Panc1 (cell line): Measurements from ENCODE around the gene CNGB1. TPM values are rescaled to one million over a fixed set of nuclear protein-coding genes. Genes with fewer than 3 reads are reported as not detected.

Source experiments
- ATAC-seq: fragments of 200-7000 bp; cut with Tn5 transposase; 2 replicates; pipeline ENCODE4 v1.9.1; 2020; ENCODE audit warnings: mild to moderate bottlenecking, moderate library complexity
- Bru-seq: library from RNA; stranded (reverse); fragments of 400-500 nt; gene quantifications from one replicate; lab custom pipeline; 2021; lab: Mats Ljungman, UMichigan
- BruChase-seq, 2 experiments: library from RNA; stranded (reverse); fragments of 400-500 nt; gene quantifications; one replicate each; lab custom pipeline; 2021; lab: Mats Ljungman, UMichigan
- BruUV-seq: library from RNA; stranded (reverse); fragments of 400-500 nt; replicated peaks from 2 replicates; lab custom pipeline; 2021; lab: Mats Ljungman, UMichigan
- CTCF ChIA-PET: fragments of 300-600 bp; sonication (Branson Sonifier 250); formaldehyde crosslinking; loops from one replicate; lab custom pipeline; 2022; ENCODE audit warnings: antibody characterized with exemption; lab: Charles Lee
- POLR2A ChIA-PET: fragments of 300-600 bp; sonication (Branson Sonifier 250); formaldehyde crosslinking; loops from one replicate; lab custom pipeline; 2022; ENCODE audit warnings: antibody characterized with exemption; lab: Charles Lee
- DNase-seq: peaks from one replicate; pipeline ENCODE4 v3.0.0-alpha.2; 2010; ENCODE audit warnings: low read depth, low spot score
- H3K27ac ChIP-seq: 2 replicates; pipeline ENCODE4 v1.5.1; 2011; ENCODE audit warnings: mild to moderate bottlenecking, low read length, inconsistent platforms
- H3K27me3 ChIP-seq: fragments of 200-500 bp; sonication (Bioruptor generic); 2 replicates; pipeline ENCODE4 v1.6.0; 2014; ENCODE audit warnings: low read length, inconsistent platforms; ENCODE audit not compliant: control insufficient read depth, insufficient read depth
- H3K36me3 ChIP-seq: fragments of 200-500 bp; sonication (Bioruptor generic); 2 replicates; pipeline ENCODE4 v1.5.1; 2014; ENCODE audit warnings: inconsistent platforms, mild to moderate bottlenecking, low read length, moderate library complexity; ENCODE audit not compliant: control insufficient read depth, insufficient read depth
- H3K4me1 ChIP-seq: 2 replicates; pipeline ENCODE4 v1.5.1; 2011; ENCODE audit warnings: inconsistent platforms, mild to moderate bottlenecking, low read length, moderate library complexity; ENCODE audit not compliant: control insufficient read depth, insufficient read depth
- H3K4me3 ChIP-seq, 2 experiments: 2 replicates each; pipeline ENCODE4 v1.5.1; 2011 to 2012; ENCODE audit warnings: low read depth in 2 of 2, low read length in 2 of 2, mild to moderate bottlenecking in 2 of 2, inconsistent platforms in 1 of 2, moderate library complexity in 1 of 2
- H3K9me3 ChIP-seq: fragments of 200-500 bp; sonication (Bioruptor generic); 2 replicates; pipeline ENCODE4 v1.5.1; 2014; ENCODE audit warnings: low read depth, mild to moderate bottlenecking, inconsistent platforms, low read length, moderate library complexity; ENCODE audit not compliant: control insufficient read depth, insufficient read depth
- CTCF ChIP-seq: fragments of 450-650 bp; IDR thresholded peaks from 2 replicates; pipeline ENCODE4 v1.5.1; 2017; ENCODE audit warnings: mild to moderate bottlenecking
- POLR2AphosphoS5 ChIP-seq: IDR thresholded peaks from 2 replicates; pipeline ENCODE4 v1.6.1; 2012; ENCODE audit warnings: mild to moderate bottlenecking, low read depth, low read length, moderate library complexity
- REST ChIP-seq, 2 experiments: IDR thresholded peaks; 2 replicates each; pipeline ENCODE4 v1.6.1; 2011 to 2012; ENCODE audit warnings: low read depth in 2 of 2, control low read depth in 1 of 2, low read length in 1 of 2, mild to moderate bottlenecking in 1 of 2, moderate library complexity in 1 of 2; ENCODE audit not compliant: insufficient read depth in 1 of 2
- SIN3A ChIP-seq: IDR thresholded peaks from 2 replicates; pipeline ENCODE4 v1.6.1; 2012; ENCODE audit warnings: low read depth, mild to moderate bottlenecking, low read length, moderate library complexity, borderline replicate concordance; ENCODE audit not compliant: insufficient read depth
- TCF7L2 ChIP-seq: IDR thresholded peaks from 2 replicates; pipeline ENCODE4 v1.6.1; 2011; ENCODE audit warnings: mild to moderate bottlenecking, low read depth, low read length, inconsistent platforms
- in situ Hi-C: cut with HindIII; loops from 2 replicates; pipeline ENCODE4 v1.10.0; 2016; ENCODE audit warnings: low sequenced_read_pairs, low pct_unique_long_range_greater_than_20kb
- intact Hi-C: fragments of 100-400 bp; cut with micrococcal nuclease; formaldehyde crosslinking; loops from one replicate; pipeline ENCODE4 v1.10.0; 2022; ENCODE audit not compliant: unreplicated experiment
- long read RNA-seq: library from polyadenylated mRNA; unstranded; transcript quantifications from one replicate; pipeline ENCODE4 v2.0.0, GENCODE V29; 2021; ENCODE audit not compliant: unreplicated experiment
- polyA plus RNA-seq: library from polyadenylated mRNA; unstranded; fragments of >200 nt; gene quantifications from one replicate; pipeline ENCODE4 v1.2.1, GENCODE V29; 2012; ENCODE audit warnings: missing spikeins; ENCODE audit not compliant: insufficient read length
- total RNA-seq: library from RNA; stranded (reverse); gene quantifications from one replicate; pipeline ENCODE4 v1.2.1, GENCODE V29; 2021; ENCODE audit not compliant: unreplicated experiment

CNGB1 gene
- not detected for total RNA-seq
- polyA plus RNA-seq: not detected
- percentile 2 among the genes with signal in this experiment for Bru-seq, nascent RNA
- percentile 3 among the genes with signal in this experiment for BruChase-seq, experiment 1, labeled RNA remaining after a 2-hour chase
- percentile 5 among the genes with signal in this experiment for BruChase-seq, experiment 2, labeled RNA remaining after a 6-hour chase
- long read RNA-seq: 0 reads

- Histone ChIP-seq H3K4me1 (no peaks in the 10 kb centered on the region), H3K4me3 (no peak within 1 kb of the TSS), H3K27me3 (no peaks in the 10 kb centered on the region), H3K9me3 (no peaks in the 10 kb centered on the region), H3K36me3 (no peaks in the 10 kb centered on the region), H3K27ac (no peak within 1 kb of the TSS)
- CTCF ChIA-PET: no interaction called here
- intact Hi-C loops (no loop called here), in situ Hi-C loops (no loop called here)
- TF ChIP-seq POLR2AphosphoS5 (no peak), REST (IDR thresholded peaks at IDR 0.05; ENCODE audit: insufficient read depth in 1 of 2, low read depth in 2 of 2, low read length in 1 of 2) (no peak), CTCF (no peak), SIN3A (no peak), TCF7L2 (no peak)
- ATAC-seq: no peak
- DNase-seq: no peak
- POLR2A ChIA-PET: interaction anchor here (0.7 kb wide), 1 partner anchor 23 kb away, joined by 3 read pairs; no protein-coding TSS in a partner anchor
- no TSS peak for BruUV-seq
Observed at GRCh38 chr16:57970970-57971369, at the start of gene CNGB1. Gene CNGB1, minus strand, starts transcription at chr16:57971128. Its CDS starts 3,842 bp downstream, at chr16:57967286.

DNA sequence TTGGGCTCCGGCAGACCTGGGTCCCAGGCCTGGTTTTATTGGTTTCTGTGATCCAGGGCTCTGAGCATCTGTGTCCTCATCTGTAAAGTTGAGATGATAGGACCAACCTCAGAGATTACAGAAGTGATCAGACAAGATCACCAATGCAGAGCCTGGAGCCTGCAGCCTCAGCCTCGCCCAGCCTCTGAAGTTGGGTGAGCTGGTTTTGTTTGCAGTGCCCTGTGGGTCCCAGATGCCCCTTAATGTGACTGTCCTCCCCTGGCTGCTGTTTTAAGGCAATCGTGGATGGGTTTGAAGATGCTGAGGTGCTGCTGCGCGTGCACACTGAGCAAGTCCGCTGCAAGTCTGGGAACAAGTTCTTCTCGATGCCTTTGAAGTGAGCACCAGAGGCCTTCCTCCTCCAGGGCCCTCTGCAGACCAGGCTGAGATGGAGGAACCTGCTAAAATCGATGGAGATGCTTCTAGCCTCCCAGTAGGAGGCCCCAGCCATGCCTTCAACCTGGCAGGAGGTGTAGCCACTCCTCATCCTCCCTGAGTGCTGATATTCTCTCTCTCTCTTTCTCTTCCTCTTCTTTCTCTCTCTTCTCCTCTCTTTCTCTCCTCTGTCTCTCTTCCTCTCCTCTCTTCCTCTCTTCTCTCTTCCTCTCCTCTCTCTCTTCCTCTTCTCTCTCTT lies 49.1 kb upstream of the CNGB1 start:
- TF ChIP-seq SIN3A (no peak), CTCF (no peak), TCF7L2 (no peak)
- intact Hi-C loops: no loop called here
- Histone ChIP-seq H3K4me1 (peaks cover 10% of the 10 kb centered on the region; the same call in 1 of the 2 replicates), H3K27ac (no peak overlapping the region), H3K9me3 (no peaks in the 10 kb centered on the region), H3K27me3 (no peaks in the 10 kb centered on the region), H3K36me3 (no peaks in the 10 kb centered on the region), H3K4me3 (no peak overlapping the region)
- ChIA-PET CTCF (no interaction called here), POLR2A (interaction anchor here (0.5 kb wide), 1 partner anchor 36 kb away, joined by 3 read pairs; no protein-coding TSS in a partner anchor)
- no TSS peak for BruUV-seq
- ATAC-seq: no peak
- DNase-seq: no peak
- in situ Hi-C loops: loop anchor here (25.0 kb wide), 1 partner anchor 92 kb away; no protein-coding TSS in a partner anchor
